ENCODE data around the gene HIPK2.
A peak's percentile ranks its signal among the peaks of the same experiment; 100 is the strongest.
"Not testable (repeated sequence)": the region's sequence is repeated elsewhere in the genome, so short reads cannot be mapped to it uniquely, and the experiment has no call there.

The HIPK2 gene

GRCh38 chr7:139627831-139628230 is 150.0 kb downstream of the HIPK2 start:
- H3K9me3 ChIP-seq (ENCODE audit: control insufficient read depth, low read length), result no peaks in the 10 kb centered on the region
- peaks cover 93% of the 10 kb centered on the region for H3K36me3 ChIP-seq (ENCODE audit: control insufficient read depth, insufficient read depth, low read length, severe bottlenecking)
- H3K27me3 ChIP-seq (replicated peaks; ENCODE audit: control insufficient read depth, insufficient read depth, low read length), result no peaks in the 10 kb centered on the region
- no peak overlapping the region for H3K9ac ChIP-seq (ENCODE audit: low read length)
- DNase-seq (ENCODE audit: low read depth), result no peak
- H3K4me3 ChIP-seq (ENCODE audit: low read length), result no peak overlapping the region
- H3K4me1 ChIP-seq (ENCODE audit: control insufficient read depth, insufficient read depth, low read length), result no peaks in the 10 kb centered on the region

- no peak for DNase-seq (ENCODE audit: low read depth)
Observed at GRCh38 chr7:139626817-139627216, 151.0 kb downstream of the HIPK2 start.

GRCh38 chr7:139623518-139623917 is 154.3 kb downstream of the HIPK2 start:
- Histone ChIP-seq H3K9ac (ENCODE audit: low read length) (no peak overlapping the region), H3K4me3 (ENCODE audit: low read length) (no peak overlapping the region), H3K4me1 (ENCODE audit: control insufficient read depth, insufficient read depth, low read length) (peaks cover 10% of the 10 kb centered on the region), H3K27me3 (replicated peaks; ENCODE audit: control insufficient read depth, insufficient read depth, low read length) (no peaks in the 10 kb centered on the region), H3K36me3 (ENCODE audit: control insufficient read depth, insufficient read depth, low read length, severe bottlenecking) (peaks cover 79% of the 10 kb centered on the region), H3K9me3 (ENCODE audit: control insufficient read depth, low read length) (no peaks in the 10 kb centered on the region)
- DNase-seq (ENCODE audit: low read depth), result no peak

More at GRCh38 chr7:139626817-139627216, 151.0 kb downstream of the HIPK2 start:
- Histone ChIP-seq H3K27me3 (replicated peaks; ENCODE audit: control insufficient read depth, insufficient read depth, low read length) (no peaks in the 10 kb centered on the region), H3K4me3 (ENCODE audit: low read length) (no peak overlapping the region), H3K9ac (ENCODE audit: low read length) (no peak overlapping the region), H3K4me1 (ENCODE audit: control insufficient read depth, insufficient read depth, low read length) (no peaks in the 10 kb centered on the region), H3K9me3 (ENCODE audit: control insufficient read depth, low read length) (no peaks in the 10 kb centered on the region), H3K36me3 (ENCODE audit: control insufficient read depth, insufficient read depth, low read length, severe bottlenecking) (peaks cover 93% of the 10 kb centered on the region)

- H3K9me3 ChIP-seq (ENCODE audit: control insufficient read depth, low read length), result no peaks in the 10 kb centered on the region
- H3K9ac ChIP-seq (ENCODE audit: low read length), result no peak overlapping the region
- H3K4me1 ChIP-seq (ENCODE audit: control insufficient read depth, insufficient read depth, low read length), result peaks cover 10% of the 10 kb centered on the region
- H3K4me3 ChIP-seq (ENCODE audit: low read length), result no peak overlapping the region
- H3K27me3 ChIP-seq (replicated peaks; ENCODE audit: control insufficient read depth, insufficient read depth, low read length), result no peaks in the 10 kb centered on the region
- DNase-seq (ENCODE audit: low read depth), result peak; percentile 31
- peaks cover 80% of the 10 kb centered on the region for H3K36me3 ChIP-seq (ENCODE audit: control insufficient read depth, insufficient read depth, low read length, severe bottlenecking)
Observed at GRCh38 chr7:139620676-139621344, 157.0 kb downstream of the HIPK2 start.

- Histone ChIP-seq H3K9ac (ENCODE audit: low read length) (peak overlapping the region; percentile 31), H3K4me3 (ENCODE audit: low read length) (no peak overlapping the region), H3K9me3 (ENCODE audit: control insufficient read depth, low read length) (no peaks in the 10 kb centered on the region), H3K36me3 (ENCODE audit: control insufficient read depth, insufficient read depth, low read length, severe bottlenecking) (peaks cover 79% of the 10 kb centered on the region), H3K27me3 (replicated peaks; ENCODE audit: control insufficient read depth, insufficient read depth, low read length) (no peaks in the 10 kb centered on the region), H3K4me1 (ENCODE audit: control insufficient read depth, insufficient read depth, low read length) (peaks cover 10% of the 10 kb centered on the region)
- DNase-seq (ENCODE audit: low read depth), result peak; percentile 77
Observed at GRCh38 chr7:139619367-139619657, 158.5 kb downstream of the HIPK2 start.

- peak; percentile 70 for DNase-seq (ENCODE audit: low read depth)
- Histone ChIP-seq H3K9ac (ENCODE audit: low read length) (peak overlapping the region; percentile 31), H3K27me3 (replicated peaks; ENCODE audit: control insufficient read depth, insufficient read depth, low read length) (no peaks in the 10 kb centered on the region), H3K36me3 (ENCODE audit: control insufficient read depth, insufficient read depth, low read length, severe bottlenecking) (peaks cover 79% of the 10 kb centered on the region), H3K4me3 (ENCODE audit: low read length) (no peak overlapping the region), H3K9me3 (ENCODE audit: control insufficient read depth, low read length) (no peaks in the 10 kb centered on the region), H3K4me1 (ENCODE audit: control insufficient read depth, insufficient read depth, low read length) (peaks cover 10% of the 10 kb centered on the region)
Observed at GRCh38 chr7:139618482-139619366, 159.1 kb downstream of the HIPK2 start.

- Histone ChIP-seq H3K36me3 (ENCODE audit: control insufficient read depth, insufficient read depth, low read length, severe bottlenecking) (peaks cover 82% of the 10 kb centered on the region), H3K27me3 (replicated peaks; ENCODE audit: control insufficient read depth, insufficient read depth, low read length) (no peaks in the 10 kb centered on the region), H3K9me3 (ENCODE audit: control insufficient read depth, low read length) (no peaks in the 10 kb centered on the region), H3K4me3 (ENCODE audit: low read length) (no peak overlapping the region), H3K4me1 (ENCODE audit: control insufficient read depth, insufficient read depth, low read length) (peaks cover 10% of the 10 kb centered on the region), H3K9ac (ENCODE audit: low read length) (no peak overlapping the region)
- DNase-seq (ENCODE audit: low read depth), result no peak
Observed at GRCh38 chr7:139617074-139617473, 160.7 kb downstream of the HIPK2 start.

GRCh38 chr7:139614886-139615285 is 162.9 kb downstream of the HIPK2 start:
- H3K4me1 ChIP-seq (ENCODE audit: control insufficient read depth, insufficient read depth, low read length), result peaks cover 10% of the 10 kb centered on the region
- no peak for DNase-seq (ENCODE audit: low read depth)
- H3K4me3 ChIP-seq (ENCODE audit: low read length), result no peak overlapping the region
- no peak overlapping the region for H3K9ac ChIP-seq (ENCODE audit: low read length)
- H3K27me3 ChIP-seq (replicated peaks; ENCODE audit: control insufficient read depth, insufficient read depth, low read length), result no peaks in the 10 kb centered on the region
- H3K36me3 ChIP-seq (ENCODE audit: control insufficient read depth, insufficient read depth, low read length, severe bottlenecking), result peaks cover 89% of the 10 kb centered on the region
- H3K9me3 ChIP-seq (ENCODE audit: control insufficient read depth, low read length), result no peaks in the 10 kb centered on the region

- no peaks in the 10 kb centered on the region for H3K9me3 ChIP-seq (ENCODE audit: control insufficient read depth, low read length)
- H3K36me3 ChIP-seq (ENCODE audit: control insufficient read depth, insufficient read depth, low read length, severe bottlenecking), result peaks cover 96% of the 10 kb centered on the region
- no peaks in the 10 kb centered on the region for H3K27me3 ChIP-seq (replicated peaks; ENCODE audit: control insufficient read depth, insufficient read depth, low read length)
- no peak for DNase-seq (ENCODE audit: low read depth)
- H3K4me3 ChIP-seq (ENCODE audit: low read length), result no peak overlapping the region
- peaks cover under 1% of the 10 kb centered on the region for H3K4me1 ChIP-seq (ENCODE audit: control insufficient read depth, insufficient read depth, low read length)
- H3K9ac ChIP-seq (ENCODE audit: low read length), result no peak overlapping the region
Observed at GRCh38 chr7:139613971-139614411, 163.8 kb downstream of the HIPK2 start.

- H3K36me3 ChIP-seq (ENCODE audit: control insufficient read depth, insufficient read depth, low read length, severe bottlenecking), result peaks cover 93% of the 10 kb centered on the region
- not testable (repeated sequence) for H3K9ac ChIP-seq (ENCODE audit: low read length); H3K9me3 ChIP-seq (ENCODE audit: control insufficient read depth, low read length); H3K4me1 ChIP-seq (ENCODE audit: control insufficient read depth, insufficient read depth, low read length); H3K4me3 ChIP-seq (ENCODE audit: low read length); DNase-seq (ENCODE audit: low read depth); H3K27me3 ChIP-seq (replicated peaks; ENCODE audit: control insufficient read depth, insufficient read depth, low read length)
Observed at GRCh38 chr7:139611556-139611955, 166.2 kb downstream of the HIPK2 start.

GRCh38 chr7:139610595-139610994 is 167.2 kb downstream of the HIPK2 start:
- Histone ChIP-seq H3K9me3 (ENCODE audit: control insufficient read depth, low read length) (no peaks in the 10 kb centered on the region), H3K4me1 (ENCODE audit: control insufficient read depth, insufficient read depth, low read length) (no peaks in the 10 kb centered on the region), H3K27me3 (replicated peaks; ENCODE audit: control insufficient read depth, insufficient read depth, low read length) (no peaks in the 10 kb centered on the region), H3K4me3 (ENCODE audit: low read length) (no peak overlapping the region), H3K36me3 (ENCODE audit: control insufficient read depth, insufficient read depth, low read length, severe bottlenecking) (peaks cover 89% of the 10 kb centered on the region), H3K9ac (ENCODE audit: low read length) (no peak overlapping the region)
- DNase-seq (ENCODE audit: low read depth), result no peak
